NCI-H187 (cell line): ENCODE measurements around the gene ZDHHC13.
A peak's percentile ranks its signal among the peaks of the same experiment; 100 is the strongest.
"Not testable (repeated sequence)": the region's sequence is repeated elsewhere in the genome, so short reads cannot be mapped to it uniquely, and the experiment has no call there.

Experiments used
- DNase-seq, 2 experiments: peaks; one replicate each; lab custom pipeline; 2025; lab: John Stamatoyannopoulos, UW

Gene ZDHHC13

GRCh38 chr11:19100885-19101284 is 16.1 kb upstream of the ZDHHC13 start:
- no peak for DNase-seq

GRCh38 chr11:19101796-19102520 is 15.0 kb upstream of the ZDHHC13 start:
- peak; percentile 53 to 63 for DNase-seq

GRCh38 chr11:19102521-19102900 is 14.5 kb upstream of the ZDHHC13 start:
- no peak for DNase-seq

GRCh38 chr11:19105011-19105410 is 12.0 kb upstream of the ZDHHC13 start:
- no peak for DNase-seq

- no peak for DNase-seq
These were observed 9.8 kb upstream of the ZDHHC13 start for GRCh38 chr11:19107125-19107524.

- DNase-seq: no peak
These were observed 6.7 kb upstream of the ZDHHC13 start for GRCh38 chr11:19110295-19110694.

GRCh38 chr11:19111809-19112208 is 5.2 kb upstream of the ZDHHC13 start:
- DNase-seq: no peak

GRCh38 chr11:19116276-19116970 is 545 bp upstream of the ZDHHC13 start:
- DNase-seq: no peak

- DNase-seq: no peak
These were observed 761 bp downstream of the ZDHHC13 start for GRCh38 chr11:19117760-19118097.

GRCh38 chr11:19121646-19122045 is 4.7 kb downstream of the ZDHHC13 start:
- DNase-seq: no peak

- DNase-seq: no peak
These were observed 6.1 kb downstream of the ZDHHC13 start for GRCh38 chr11:19122960-19123615.

- DNase-seq: not testable (repeated sequence)
These were observed 9.8 kb downstream of the ZDHHC13 start for GRCh38 chr11:19126562-19127325.

- no peak for DNase-seq
These were observed 17.0 kb downstream of the ZDHHC13 start for GRCh38 chr11:19134004-19134403.

GRCh38 chr11:19136884-19137283 is 19.9 kb downstream of the ZDHHC13 start:
- not testable (repeated sequence) for DNase-seq

- DNase-seq: no peak
These were observed 28.4 kb downstream of the ZDHHC13 start for GRCh38 chr11:19145319-19145718.

- DNase-seq: no peak
These were observed 39.9 kb downstream of the ZDHHC13 start for GRCh38 chr11:19156892-19157291.

- no peak for DNase-seq
These were observed 43.9 kb downstream of the ZDHHC13 start for GRCh38 chr11:19160847-19161246.

GRCh38 chr11:19161651-19162050 is 44.7 kb downstream of the ZDHHC13 start:
- DNase-seq: no peak

- no peak for DNase-seq
These were observed 46.1 kb downstream of the ZDHHC13 start for GRCh38 chr11:19162951-19163505.

GRCh38 chr11:19163617-19164016 is 46.6 kb downstream of the ZDHHC13 start:
- DNase-seq: no peak

- peak; percentile 33 to 71 for DNase-seq
These were observed 47.4 kb downstream of the ZDHHC13 start for GRCh38 chr11:19164230-19164855.

- no peak for DNase-seq
These were observed 47.9 kb downstream of the ZDHHC13 start for GRCh38 chr11:19164881-19165280.
